ENCODE measurements around the gene KRTAP12-4. TPM values are rescaled to one million over a fixed set of nuclear protein-coding genes. Genes with fewer than 3 reads are reported as not detected.

Gene KRTAP12-4
- total RNA-seq, 1 donor, result not detected

DNA sequence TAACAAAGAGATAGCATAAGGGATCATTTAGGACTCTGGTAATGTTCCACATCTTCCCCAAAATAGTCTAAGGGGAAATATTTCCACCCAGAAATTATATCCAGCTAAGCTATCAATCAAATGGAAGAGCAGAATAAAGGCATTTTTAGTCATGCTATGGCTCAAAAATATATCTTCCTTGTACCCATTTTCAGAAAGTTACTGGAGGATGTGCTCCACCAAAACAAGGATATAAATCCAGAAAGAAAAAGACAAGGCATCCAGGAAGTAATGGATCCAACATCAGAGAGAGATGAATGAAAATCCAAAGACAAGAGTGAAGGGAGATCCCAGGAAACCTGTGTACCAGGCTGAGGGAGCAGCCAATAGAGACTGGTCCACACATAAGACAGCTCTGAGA, 45.3 kb downstream of the KRTAP12-4 start:
- TF ChIP-seq CTCF (IDR thresholded peaks at IDR 0.05; ENCODE audit: extremely low read depth, low read depth, low read length), result no peak
- Histone ChIP-seq H4K20me1 (ENCODE audit: insufficient read depth, low read length) (no peaks in the 10 kb centered on the region), H3K4me1 (ENCODE audit: insufficient read depth, low read length) (no peaks in the 10 kb centered on the region), H3K36me3 (ENCODE audit: insufficient read depth, low read length) (no peaks in the 10 kb centered on the region), H3K79me2 (ENCODE audit: insufficient read depth, low read length) (no peaks in the 10 kb centered on the region), H3K4me2 (ENCODE audit: insufficient read depth, low read length) (no peak overlapping the region), H3K27me3 (ENCODE audit: insufficient read depth, low read length) (no peaks in the 10 kb centered on the region), H3K9me3 (ENCODE audit: low read depth, low read length) (peaks cover 3% of the 10 kb centered on the region), H2AFZ (ENCODE audit: low read length) (no peak overlapping the region), H3K27ac (ENCODE audit: low read depth, low read length) (no peak overlapping the region), H3K4me3 (ENCODE audit: insufficient read depth, low read length) (no peak overlapping the region)
- DNase-seq (ENCODE audit: insufficient read length, low spot score, missing footprints), result no peak

DNA sequence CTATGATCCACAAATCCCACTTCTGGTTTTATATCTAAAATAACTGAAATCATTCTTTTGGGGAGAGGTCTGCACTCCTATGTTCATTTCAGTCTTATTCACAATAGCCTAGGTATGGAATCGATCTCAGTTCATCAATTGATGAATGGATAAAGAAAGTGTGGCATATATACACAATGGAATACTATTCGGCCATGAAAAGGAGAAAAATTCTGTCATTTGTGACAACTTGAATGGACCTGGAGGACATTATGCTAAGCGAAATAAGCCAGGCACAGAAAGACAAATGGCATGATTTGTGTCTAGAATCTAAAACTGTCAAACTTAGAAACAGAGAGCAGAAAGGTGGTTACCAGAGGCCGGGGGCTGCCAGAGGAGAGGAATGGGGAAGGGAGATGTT, 48.0 kb downstream of the KRTAP12-4 start:
- Histone ChIP-seq H3K4me1 (ENCODE audit: insufficient read depth, low read length) (no peaks in the 10 kb centered on the region), H3K4me2 (ENCODE audit: insufficient read depth, low read length) (no peak overlapping the region), H3K27ac (ENCODE audit: low read depth, low read length) (no peak overlapping the region), H2AFZ (ENCODE audit: low read length) (no peak overlapping the region), H3K36me3 (ENCODE audit: insufficient read depth, low read length) (no peaks in the 10 kb centered on the region), H4K20me1 (ENCODE audit: insufficient read depth, low read length) (no peaks in the 10 kb centered on the region), H3K27me3 (ENCODE audit: insufficient read depth, low read length) (no peaks in the 10 kb centered on the region), H3K9me3 (ENCODE audit: low read depth, low read length) (no peaks in the 10 kb centered on the region), H3K4me3 (ENCODE audit: insufficient read depth, low read length) (no peak overlapping the region), H3K79me2 (ENCODE audit: insufficient read depth, low read length) (no peaks in the 10 kb centered on the region)
- DNase-seq (ENCODE audit: insufficient read length, low spot score, missing footprints), result no peak
- no peak for TF ChIP-seq CTCF (IDR thresholded peaks at IDR 0.05; ENCODE audit: extremely low read depth, low read depth, low read length)

Small RNA genes within 50 kb of the gene (small RNA-seq; reads per million reads assigned to genes)
- not detected for gene KRTAP12-6P

Other genes with a start within 250 kb of the KRTAP12-4 start
- 0.72 and 0.88 TPM in 2 replicates for gene LRRC3, start 199.1 kb downstream of the KRTAP12-4 start, total RNA-seq
- not detected in 2 replicates for gene KRTAP10-1, start 114.5 kb downstream of the KRTAP12-4 start, total RNA-seq
- not detected in 2 replicates for gene KRTAP10-2, start 103.2 kb downstream of the KRTAP12-4 start, total RNA-seq
- gene KRTAP10-3, start 95.9 kb downstream of the KRTAP12-4 start, total RNA-seq, result not detected in 2 replicates
- not detected in 2 replicates for gene KRTAP10-4, start 80.9 kb downstream of the KRTAP12-4 start, total RNA-seq
- not detected in 2 replicates for gene KRTAP10-5, start 74.1 kb downstream of the KRTAP12-4 start, total RNA-seq
- not detected in 2 replicates for gene KRTAP10-6, start 62.2 kb downstream of the KRTAP12-4 start, total RNA-seq
- not detected in 2 replicates for gene KRTAP10-7, start 54.1 kb downstream of the KRTAP12-4 start, total RNA-seq
- not detected in 2 replicates for gene KRTAP10-8, start 42.6 kb downstream of the KRTAP12-4 start, total RNA-seq
- gene KRTAP10-9, start 27.6 kb downstream of the KRTAP12-4 start, total RNA-seq, result not detected in 2 replicates
- gene KRTAP10-10, start 17.3 kb downstream of the KRTAP12-4 start, total RNA-seq, result not detected in 2 replicates
- gene KRTAP10-11, start 8.2 kb downstream of the KRTAP12-4 start, total RNA-seq, result not detected in 2 replicates
- not detected in 2 replicates for gene KRTAP12-3, start 3.3 kb upstream of the KRTAP12-4 start, total RNA-seq
- not detected in 2 replicates for gene KRTAP12-2, start 12.3 kb upstream of the KRTAP12-4 start, total RNA-seq
- not detected in 2 replicates for gene KRTAP12-1, start 27.5 kb upstream of the KRTAP12-4 start, total RNA-seq
- not detected in 2 replicates for gene KRTAP10-12, start 42.5 kb upstream of the KRTAP12-4 start, total RNA-seq
- gene TSPEAR, start 56.9 kb upstream of the KRTAP12-4 start, total RNA-seq, result not detected in 2 replicates
- 75.3 and 94.3 TPM in 2 replicates for gene UBE2G2, start 147.2 kb upstream of the KRTAP12-4 start, total RNA-seq
- 80.7 and 82.8 TPM in 2 replicates for gene SUMO3, start 163.4 kb upstream of the KRTAP12-4 start, total RNA-seq
- 413 and 480 TPM in 2 replicates for gene PTTG1IP, start 219.0 kb upstream of the KRTAP12-4 start, total RNA-seq